HepG2 (cell line): Measurements from ENCODE around the gene TNXB. TPM values are rescaled to one million over a fixed set of nuclear protein-coding genes. Genes with fewer than 3 reads are reported as not detected.

Source experiments
- ATF4 ChIP-seq, 2 experiments: fragments of 450-650 bp in 1 of 2; sonication (generic) in 1 of 2; formaldehyde crosslinking; IDR thresholded peaks; 2 replicates each; pipeline versions ENCODE4 v1.5.0 to v1.8.0; 2020 to 2022; ENCODE audit warnings: mild to moderate bottlenecking in 1 of 2, missing genetic modification reagents in 1 of 2
- DNMT3B ChIP-seq: conservative IDR thresholded peaks from 2 replicates; pipeline ENCODE4 v1.6.1; 2016; ENCODE audit warnings: missing biosample characterization, control low read depth
- DRAP1 ChIP-seq: IDR thresholded peaks from 2 replicates; pipeline ENCODE4 v1.6.1; 2016; ENCODE audit warnings: missing genetic modification reagents, missing compliant biosample characterization
- FOSL1 ChIP-seq: sonication (generic); formaldehyde crosslinking; IDR thresholded peaks from 2 replicates; pipeline ENCODE4 v1.9.0; 2021; ENCODE audit warnings: missing genetic modification reagents, borderline replicate concordance
- FOXA1 ChIP-seq, 2 experiments: fragments of 450-650 bp in 1 of 2; sonication (generic) in 1 of 2; formaldehyde crosslinking in 1 of 2; IDR thresholded peaks; 2 replicates each; pipeline versions ENCODE4 v1.4.0 to v1.6.1; 2016 to 2020; ENCODE audit warnings: missing genetic modification reagents in 1 of 2
- HNRNPK ChIP-seq: fragments of 200-400 bp; formaldehyde crosslinking; IDR thresholded peaks from 2 replicates; pipeline ENCODE4 v1.6.1; 2018; ENCODE audit warnings: low read length, low read depth, moderate library complexity, mild to moderate bottlenecking; ENCODE audit not compliant: poor library complexity, severe bottlenecking
- HNRNPUL1 ChIP-seq: fragments of 200-400 bp; formaldehyde crosslinking; IDR thresholded peaks from 2 replicates; pipeline ENCODE4 v1.6.1; 2017; ENCODE audit warnings: low read depth, mild to moderate bottlenecking, low read length, moderate library complexity
- KDM3A ChIP-seq: IDR thresholded peaks from 2 replicates; pipeline ENCODE4 v1.6.1; 2018; ENCODE audit warnings: low read depth, missing compliant biosample characterization
- KDM5B ChIP-seq: sonication (generic); formaldehyde crosslinking; IDR thresholded peaks from 2 replicates; pipeline ENCODE4 v1.4.0; 2020; ENCODE audit warnings: missing genetic modification reagents, mild to moderate bottlenecking, borderline replicate concordance
- NFE2L2 ChIP-seq: fragments of 150-350 bp; IDR thresholded peaks from 2 replicates; pipeline ENCODE4 v1.6.1; 2014; ENCODE audit warnings: low read length
- POLR2G ChIP-seq: fragments of 200-400 bp; formaldehyde crosslinking; IDR thresholded peaks from 2 replicates; pipeline ENCODE4 v1.6.1; 2018; ENCODE audit warnings: mild to moderate bottlenecking, low read depth, low read length, moderate library complexity
- REXO4 ChIP-seq: sonication (generic); formaldehyde crosslinking; IDR thresholded peaks from 2 replicates; pipeline ENCODE4 v1.8.0; 2022; ENCODE audit warnings: missing genetic modification reagents, mild to moderate bottlenecking, borderline replicate concordance
- SMARCC2 ChIP-seq: fragments of 450-650 bp; IDR thresholded peaks from 2 replicates; pipeline ENCODE4 v1.6.1; 2017; ENCODE audit warnings: antibody characterized with exemption, mild to moderate bottlenecking
- SRY ChIP-seq: sonication (generic); formaldehyde crosslinking; IDR thresholded peaks from 2 replicates; pipeline ENCODE4 v1.8.0; 2022; ENCODE audit warnings: mild to moderate bottlenecking, missing genetic modification reagents
- TAF1 ChIP-seq: sonication (generic); formaldehyde crosslinking; IDR thresholded peaks from 2 replicates; pipeline ENCODE4 v1.4.0; 2020; ENCODE audit warnings: missing genetic modification reagents
- TMF1 ChIP-seq: sonication (generic); formaldehyde crosslinking; IDR thresholded peaks from 2 replicates; pipeline ENCODE4 v1.8.1; 2022; ENCODE audit warnings: low read depth, missing genetic modification reagents
- TP53 ChIP-seq: sonication (generic); formaldehyde crosslinking; conservative IDR thresholded peaks from 2 replicates; pipeline ENCODE4 v1.4.0; 2020; ENCODE audit warnings: missing genetic modification reagents
- ZKSCAN8 ChIP-seq: IDR thresholded peaks from 2 replicates; pipeline ENCODE4 v1.6.1; 2016; ENCODE audit warnings: borderline replicate concordance, missing genetic modification reagents, missing compliant biosample characterization
- ZNF121 ChIP-seq: sonication (generic); formaldehyde crosslinking; IDR thresholded peaks from 2 replicates; pipeline ENCODE4 v1.5.0; 2020; ENCODE audit warnings: mild to moderate bottlenecking, missing genetic modification reagents
- ZNF224 ChIP-seq: sonication (generic); formaldehyde crosslinking; IDR thresholded peaks from 2 replicates; pipeline ENCODE4 v1.5.0; 2020; ENCODE audit warnings: mild to moderate bottlenecking, missing genetic modification reagents
- ZNF382 ChIP-seq: sonication (generic); formaldehyde crosslinking; IDR thresholded peaks from 2 replicates; pipeline ENCODE4 v1.5.0; 2020; ENCODE audit warnings: missing genetic modification reagents, mild to moderate bottlenecking, borderline replicate concordance
- ZNF432 ChIP-seq: sonication (generic); formaldehyde crosslinking; IDR thresholded peaks from 2 replicates; pipeline ENCODE4 v1.5.0; 2020; ENCODE audit warnings: missing genetic modification reagents, mild to moderate bottlenecking, borderline replicate concordance
- ZNF557 ChIP-seq: sonication (generic); formaldehyde crosslinking; IDR thresholded peaks from 2 replicates; pipeline ENCODE4 v1.4.0; 2020; ENCODE audit warnings: missing genetic modification reagents
- ZNF7 ChIP-seq: IDR thresholded peaks from 2 replicates; pipeline ENCODE4 v1.6.1; 2016; ENCODE audit warnings: missing biosample characterization, missing genetic modification reagents
- ZNF724P ChIP-seq: sonication (generic); formaldehyde crosslinking; IDR thresholded peaks from 2 replicates; pipeline ENCODE4 v1.8.0; 2022; ENCODE audit warnings: missing genetic modification reagents, borderline replicate concordance
- polyA plus RNA-seq, 8 experiments: library from polyadenylated mRNA; depleted of rRNA in 3 of 8; stranded (reverse) in 7 of 8; unstranded in 1 of 8; fragments of >200 nt; fragmentation: Illumina TruSeq in 4 of 8; extraction: Trizol in 4 of 8; gene quantifications; 2 replicates each; pipeline versions ENCODE4 v1.2.1 to v1.2.3, GENCODE V29; 2011 to 2016; ENCODE audit warnings: low read depth in 4 of 8, missing spikeins in 1 of 8, mixed read lengths in 1 of 8; ENCODE audit not compliant: insufficient read depth in 1 of 8
- total RNA-seq, 5 experiments: library from RNA; depleted of rRNA; stranded (reverse); fragments of >200 nt; fragmentation: Illumina TruSeq; extraction: Trizol; gene quantifications; 2 replicates each; pipeline ENCODE4 v1.2.3, GENCODE V29; 2016; ENCODE audit warnings: low read depth in 1 of 5
- TF ChIP-seq, protein P1 (sequence below): sonication (generic); formaldehyde crosslinking; IDR thresholded peaks from 2 replicates; pipeline ENCODE4 v1.4.0; 2020; ENCODE audit warnings: missing genetic modification reagents
- TF ChIP-seq, protein P2 (sequence below): sonication (generic); formaldehyde crosslinking; IDR thresholded peaks from 2 replicates; pipeline ENCODE4 v1.4.0; 2020; ENCODE audit warnings: missing genetic modification reagents

Gene TNXB
- total and polyA plus RNA-seq, 2 of the 13 experiments (the other 11 are each of a cell fraction or from before 2014, with no cell fraction given), result 1.6 to 2.7 TPM

- TF ChIP-seq, protein P1, sequence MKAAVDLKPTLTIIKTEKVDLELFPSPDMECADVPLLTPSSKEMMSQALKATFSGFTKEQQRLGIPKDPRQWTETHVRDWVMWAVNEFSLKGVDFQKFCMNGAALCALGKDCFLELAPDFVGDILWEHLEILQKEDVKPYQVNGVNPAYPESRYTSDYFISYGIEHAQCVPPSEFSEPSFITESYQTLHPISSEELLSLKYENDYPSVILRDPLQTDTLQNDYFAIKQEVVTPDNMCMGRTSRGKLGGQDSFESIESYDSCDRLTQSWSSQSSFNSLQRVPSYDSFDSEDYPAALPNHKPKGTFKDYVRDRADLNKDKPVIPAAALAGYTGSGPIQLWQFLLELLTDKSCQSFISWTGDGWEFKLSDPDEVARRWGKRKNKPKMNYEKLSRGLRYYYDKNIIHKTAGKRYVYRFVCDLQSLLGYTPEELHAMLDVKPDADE (CRISPR knock-in tag), result no peak
- TF ChIP-seq HNRNPK, result peak; percentile 87
- no peak for TF ChIP-seq SMARCC2
- no peak for TF ChIP-seq NFE2L2
- no peak for TF ChIP-seq ZNF382 (CRISPR knock-in tag)
- no peak for TF ChIP-seq ZNF121 (CRISPR knock-in tag)
- TF ChIP-seq DNMT3B (CRISPR knock-in tag), result no peak
- peak; percentile 66; the same call in 1 of the 2 replicates for TF ChIP-seq ZKSCAN8 (CRISPR knock-in tag)
- no peak for TF ChIP-seq POLR2G
- TF ChIP-seq DRAP1 (CRISPR knock-in tag), result peak; percentile 38; the same call in 1 of the 2 replicates
- TF ChIP-seq REXO4, result no peak
- TF ChIP-seq ZNF557 (CRISPR knock-in tag), result no peak
- TF ChIP-seq, protein P2, sequence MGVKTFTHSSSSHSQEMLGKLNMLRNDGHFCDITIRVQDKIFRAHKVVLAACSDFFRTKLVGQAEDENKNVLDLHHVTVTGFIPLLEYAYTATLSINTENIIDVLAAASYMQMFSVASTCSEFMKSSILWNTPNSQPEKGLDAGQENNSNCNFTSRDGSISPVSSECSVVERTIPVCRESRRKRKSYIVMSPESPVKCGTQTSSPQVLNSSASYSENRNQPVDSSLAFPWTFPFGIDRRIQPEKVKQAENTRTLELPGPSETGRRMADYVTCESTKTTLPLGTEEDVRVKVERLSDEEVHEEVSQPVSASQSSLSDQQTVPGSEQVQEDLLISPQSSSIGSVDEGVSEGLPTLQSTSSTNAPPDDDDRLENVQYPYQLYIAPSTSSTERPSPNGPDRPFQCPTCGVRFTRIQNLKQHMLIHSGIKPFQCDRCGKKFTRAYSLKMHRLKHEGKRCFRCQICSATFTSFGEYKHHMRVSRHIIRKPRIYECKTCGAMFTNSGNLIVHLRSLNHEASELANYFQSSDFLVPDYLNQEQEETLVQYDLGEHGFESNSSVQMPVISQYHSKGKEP (CRISPR knock-in tag), result no peak
- no peak for TF ChIP-seq HNRNPUL1
- TF ChIP-seq ZNF7 (CRISPR knock-in tag), result no peak
- peak; percentile 87; the same call in 1 of the 2 replicates for TF ChIP-seq KDM3A (CRISPR knock-in tag)
- no peak for TF ChIP-seq FOSL1 (CRISPR knock-in tag)
- TF ChIP-seq TAF1 (CRISPR knock-in tag), result no peak
- no peak for TF ChIP-seq ATF4 (CRISPR knock-in tag; IDR thresholded peaks at IDR 0.05)
- TF ChIP-seq FOXA1 (IDR thresholded peaks at IDR 0.05), result no peak
- TF ChIP-seq FOXA1 (CRISPR knock-in tag; IDR thresholded peaks at IDR 0.05), result peak; percentile 47; the same call in 1 of the 2 replicates
- TF ChIP-seq ZNF224 (CRISPR knock-in tag), result no peak
- TF ChIP-seq TP53 (CRISPR knock-in tag), result no peak
- TF ChIP-seq SRY (CRISPR knock-in tag), result no peak
- peak; percentile 86; the same call in 1 of the 2 replicates for TF ChIP-seq KDM5B (CRISPR knock-in tag)
- no peak for TF ChIP-seq ZNF724P
- no peak for TF ChIP-seq ZNF432 (CRISPR knock-in tag)
- TF ChIP-seq TMF1, result no peak
These were observed 21.3 kb downstream of the TNXB start (continued) for GRCh38 chr6:32087574-32088486.
